Liver (tissue), 9 donors: ENCODE measurements around the gene ALDH1A1. TPM values are rescaled to one million over a fixed set of nuclear protein-coding genes. Genes with fewer than 3 reads are reported as not detected.

ENCODE experiments used
- DNase-seq: peaks from one replicate; pipeline ENCODE4 v3.0.0-alpha.2; 2017; ENCODE audit warnings: low spot score
- H3K27ac ChIP-seq, 2 donors: one replicate each; pipeline ENCODE4 v1.7.0; 2013; ENCODE audit warnings: inconsistent platforms in 2 of 2, low read length in 2 of 2, control low read depth in 1 of 2, low read depth in 1 of 2, mild to moderate bottlenecking in 1 of 2
- H3K27me3 ChIP-seq, 4 donors: one replicate each; pipeline versions ENCODE4 v1.6.1 to v1.7.0; 2013; ENCODE audit warnings: low read length in 3 of 4, inconsistent platforms in 1 of 4, mild to moderate bottlenecking in 1 of 4, moderate library complexity in 1 of 4; ENCODE audit not compliant: control insufficient read depth in 4 of 4, insufficient read depth in 4 of 4
- H3K36me3 ChIP-seq, 4 donors: one replicate each; pipeline versions ENCODE4 v1.6.1 to v1.7.0; 2013; ENCODE audit warnings: low read length in 3 of 4, mild to moderate bottlenecking in 3 of 4, low read depth in 1 of 4, moderate library complexity in 1 of 4; ENCODE audit not compliant: control insufficient read depth in 4 of 4, insufficient read depth in 3 of 4
- H3K4me1 ChIP-seq, 4 donors: one replicate each; pipeline versions ENCODE4 v1.6.1 to v1.7.0; 2013; ENCODE audit warnings: low read length in 3 of 4, mild to moderate bottlenecking in 3 of 4, moderate library complexity in 1 of 4; ENCODE audit not compliant: control insufficient read depth in 4 of 4, insufficient read depth in 4 of 4
- H3K4me3 ChIP-seq, 3 donors: one replicate each; pipeline versions ENCODE4 v1.6.1 to v1.7.0; 2013; ENCODE audit warnings: low read length in 3 of 3, control low read depth in 1 of 3, low read depth in 1 of 3, mild to moderate bottlenecking in 1 of 3
- H3K9ac ChIP-seq, 2 donors: one replicate each; pipeline ENCODE4 v1.7.0; 2013; ENCODE audit warnings: low read length in 2 of 2, mild to moderate bottlenecking in 2 of 2, moderate library complexity in 2 of 2, control low read depth in 1 of 2, low read depth in 1 of 2
- H3K9me3 ChIP-seq, 4 donors: one replicate each; pipeline versions ENCODE4 v1.6.1 to v1.7.0; 2013; ENCODE audit warnings: low read length in 3 of 4; ENCODE audit not compliant: control insufficient read depth in 4 of 4
- ATF3 ChIP-seq: IDR thresholded peaks from 2 replicates; pipeline ENCODE4 v1.6.1; 2016; ENCODE audit warnings: antibody characterized with exemption
- CTCF ChIP-seq: fragments of 150-350 bp; IDR thresholded peaks from 2 replicates; pipeline ENCODE4 v1.5.1; 2017; ENCODE audit warnings: improper control_type of control experiment, low read depth, low read length; ENCODE audit not compliant: missing input control
- EGR1 ChIP-seq, 2 donors: IDR thresholded peaks; 2 replicates each; pipeline ENCODE4 v1.6.1; 2016 to 2018; ENCODE audit warnings: antibody characterized with exemption in 2 of 2, low read depth in 2 of 2
- FOXA1 ChIP-seq: IDR thresholded peaks from 2 replicates; pipeline ENCODE4 v1.6.1; 2016; ENCODE audit warnings: antibody characterized with exemption
- FOXA2 ChIP-seq: IDR thresholded peaks from 2 replicates; pipeline ENCODE4 v1.6.1; 2016; ENCODE audit warnings: antibody characterized with exemption
- GABPA ChIP-seq, 2 donors: IDR thresholded peaks in 1 of 2; conservative IDR thresholded peaks in 1 of 2; 2 replicates each; pipeline ENCODE4 v1.6.1; 2016; ENCODE audit warnings: antibody characterized with exemption in 2 of 2, mild to moderate bottlenecking in 1 of 2, moderate library complexity in 1 of 2
- HNF4A ChIP-seq, 2 donors: conservative IDR thresholded peaks; 2 replicates each; pipeline ENCODE4 v1.6.1; 2016; ENCODE audit warnings: antibody characterized with exemption in 2 of 2, mild to moderate bottlenecking in 2 of 2
- HNF4G ChIP-seq: IDR thresholded peaks from 2 replicates; pipeline ENCODE4 v1.6.1; 2016; ENCODE audit warnings: antibody characterized with exemption
- JUND ChIP-seq, 2 donors: IDR thresholded peaks; 2 replicates each; pipeline ENCODE4 v1.6.1; 2016; ENCODE audit warnings: antibody characterized with exemption in 2 of 2
- MAX ChIP-seq: IDR thresholded peaks from 2 replicates; pipeline ENCODE4 v1.6.1; 2016; ENCODE audit warnings: antibody characterized with exemption
- NR2F2 ChIP-seq: IDR thresholded peaks from 2 replicates; pipeline ENCODE4 v1.6.1; 2016; ENCODE audit warnings: antibody characterized with exemption
- RAD21 ChIP-seq, 2 donors: IDR thresholded peaks; 2 replicates each; pipeline ENCODE4 v1.6.1; 2016; ENCODE audit warnings: antibody characterized with exemption in 2 of 2, mild to moderate bottlenecking in 2 of 2
- REST ChIP-seq: IDR thresholded peaks from 2 replicates; pipeline ENCODE4 v1.6.1; 2016; ENCODE audit warnings: antibody characterized with exemption, mild to moderate bottlenecking
- RXRA ChIP-seq, 2 donors: IDR thresholded peaks; 2 replicates each; pipeline ENCODE4 v1.6.1; 2017 to 2018; ENCODE audit warnings: antibody characterized with exemption in 2 of 2, mild to moderate bottlenecking in 1 of 2
- SP1 ChIP-seq: IDR thresholded peaks from 2 replicates; pipeline ENCODE4 v1.6.1; 2018; ENCODE audit warnings: antibody characterized with exemption, mild to moderate bottlenecking
- TAF1 ChIP-seq: conservative IDR thresholded peaks from 2 replicates; pipeline ENCODE4 v1.6.1; 2016; ENCODE audit warnings: antibody characterized with exemption, mild to moderate bottlenecking
- YY1 ChIP-seq: IDR thresholded peaks from 2 replicates; pipeline ENCODE4 v1.6.1; 2016; ENCODE audit warnings: antibody characterized with exemption, mild to moderate bottlenecking
- ZBTB33 ChIP-seq: IDR thresholded peaks from 2 replicates; pipeline ENCODE4 v1.6.1; 2016; ENCODE audit warnings: antibody characterized with exemption
- WGBS: extraction: QIAGEN DNeasy Blood & Tissue Kit; methylation state at CpG from one replicate; pipeline ENCODE4 v1.1.7; 2013; 5-methylcytosine and 5-hydroxymethylcytosine counted together
- polyA plus RNA-seq, 2 donors: library from polyadenylated mRNA; stranded (reverse) in 1 of 2; unstranded in 1 of 2; fragments of 200-250 nt in 1 of 2; fragments of >200 nt in 1 of 2; fragmentation: Nextera tagmentation in 1 of 2; extraction: Ambion mirVana in 1 of 2; gene quantifications; one replicate each; pipeline versions ENCODE4 v1.2.1 to v1.2.3, GENCODE V29; 2013 to 2015
- total RNA-seq, 2 donors: library from RNA; depleted of rRNA; stranded (reverse); fragments of >200 nt; gene quantifications; one replicate each; pipeline ENCODE4 v1.2.3, GENCODE V29; 2014
- donor health status: healthy.
- donor health status: healthy.
- donor health status: healthy.
- donor health status: healthy.
- donor health status: healthy.

The ALDH1A1 gene
- total and polyA plus RNA-seq, 4 donors = 118 to 433 (median 193) TPM

GRCh38 chr9:72864327-72864726, 88.5 kb downstream of the ALDH1A1 start:
- TF ChIP-seq GABPA (IDR thresholded peaks at IDR 0.05 in 1 of 2, conservative IDR thresholded peaks at IDR 0.05 in 1 of 2) = no peak
- no peak for TF ChIP-seq NR2F2
- no peak for TF ChIP-seq ZBTB33
- no peak for TF ChIP-seq CTCF
- no peak for TF ChIP-seq TAF1
- no peak for TF ChIP-seq SP1
- no peak for TF ChIP-seq YY1
- TF ChIP-seq REST = no peak
- no peak for TF ChIP-seq RAD21 (IDR thresholded peaks at IDR 0.05)
- no peak for TF ChIP-seq RXRA (IDR thresholded peaks at IDR 0.05)
- no peak for TF ChIP-seq HNF4G
- no peak for TF ChIP-seq HNF4A (conservative IDR thresholded peaks at IDR 0.05)
- no peak for TF ChIP-seq EGR1 (IDR thresholded peaks at IDR 0.05; ENCODE audit: low read depth in 2 of 2)
- TF ChIP-seq FOXA2 = no peak
- TF ChIP-seq FOXA1 = no peak
- no peak for TF ChIP-seq JUND (IDR thresholded peaks at IDR 0.05)
- TF ChIP-seq ATF3 = no peak
- no peak for TF ChIP-seq MAX
- WGBS = 95% methylated on average over 1 of the region's 1 CpG
- no peak for DNase-seq

More at GRCh38 chr9:72864327-72864726, 88.5 kb downstream of the ALDH1A1 start:
- Histone ChIP-seq H3K9me3 (no peaks in the 10 kb centered on the region), H3K4me1 (no peaks in the 10 kb centered on the region), H3K36me3 (no peaks in the 10 kb centered on the region), H3K27me3 (no peaks in the 10 kb centered on the region), H3K9ac (no peak overlapping the region), H3K27ac (no peak overlapping the region), H3K4me3 (no peak overlapping the region)
